HepG2 (cell line): ENCODE results near the gene TAS2R50. TPM values are rescaled to one million over a fixed set of nuclear protein-coding genes. Genes with fewer than 3 reads are reported as not detected.

Experiments
- ATAC-seq: fragments of 200-7000 bp; cut with Tn5 transposase; 3 replicates; pipeline ENCODE4 v1.9.1; 2020; ENCODE audit warnings: mild to moderate bottlenecking, moderate library complexity
- BruUV-seq: library from RNA; stranded (reverse); fragments of 400-500 nt; replicated peaks from 2 replicates; lab custom pipeline; 2021; lab: Mats Ljungman, UMichigan
- CTCF ChIA-PET: fragments of 300-600 bp; formaldehyde crosslinking; extraction: SDS; loops from one replicate; lab custom pipeline; 2021; ENCODE audit warnings: low total read pairs, inconsistent platforms, low intra/inter-chr PET ratio; lab: Yijun Ruan, JAX
- POLR2A ChIA-PET: fragments of 350-600 bp; sonication (Branson Sonifier 250); formaldehyde crosslinking; loops from one replicate; lab custom pipeline; 2020; ENCODE audit warnings: antibody characterized with exemption, inconsistent platforms; lab: Yijun Ruan, JAX
- DNase-seq: peaks from one replicate; pipeline ENCODE4 v3.0.0-alpha.2; 2015; ENCODE audit warnings: low spot score
- FAIRE-seq: peaks from 3 replicates; lab custom pipeline; 2011; peaks lifted over from hg19 to GRCh38; lab: Jason Lieb, UNC
- H2AFZ ChIP-seq: one replicate; pipeline ENCODE4 v1.6.1; 2011; ENCODE audit warnings: low read length, inconsistent platforms
- H3K27ac ChIP-seq: fragments of 300-600 bp; 3 replicates; pipeline ENCODE4 v1.8.0; 2011; ENCODE audit warnings: mixed run types, mild to moderate bottlenecking, mixed read lengths, low read length, inconsistent platforms; ENCODE audit not compliant: insufficient read depth; ENCODE audit errors: extremely low read length
- H3K27me3 ChIP-seq, 2 experiments: fragments of 200-600 bp in 1 of 2; 2 replicates in 1 of 2; 3 replicates in 1 of 2; pipeline versions ENCODE4 v1.6.0 to v1.8.0; 2011; ENCODE audit warnings: low read length in 2 of 2, mild to moderate bottlenecking in 2 of 2, moderate library complexity in 2 of 2, inconsistent platforms in 1 of 2; ENCODE audit not compliant: insufficient read depth in 2 of 2, control insufficient read depth in 1 of 2
- H3K36me3 ChIP-seq, 2 experiments: fragments of 200-600 bp in 1 of 2; replicated peaks in 1 of 2; 2 replicates in 1 of 2; 3 replicates in 1 of 2; pipeline versions ENCODE4 v1.5.1 to v1.8.0; 2011; ENCODE audit warnings: low read length in 2 of 2, inconsistent platforms in 1 of 2; ENCODE audit not compliant: insufficient read depth in 2 of 2, control insufficient read depth in 1 of 2
- H3K4me1 ChIP-seq: 2 replicates; pipeline ENCODE4 v1.5.1; 2012; ENCODE audit warnings: low read length, inconsistent platforms; ENCODE audit not compliant: insufficient read depth
- H3K4me2 ChIP-seq: 2 replicates; pipeline ENCODE4 v1.6.0; 2011; ENCODE audit warnings: low read depth, low read length, inconsistent platforms
- H3K4me3 ChIP-seq, 3 experiments: fragments of 200-600 bp in 1 of 3; sonication (generic), shearing (Covaris generic) in 1 of 3; replicated peaks in 1 of 3; 2 replicates each; pipeline ENCODE4 v1.5.1; 2011 to 2016; ENCODE audit warnings: low read length in 3 of 3, inconsistent platforms in 2 of 3, low read depth in 2 of 3, mild to moderate bottlenecking in 2 of 3, control low read depth in 1 of 3, mixed read lengths in 1 of 3; ENCODE audit not compliant: insufficient read depth in 1 of 3
- H3K79me2 ChIP-seq: one replicate; pipeline ENCODE4 v1.6.1; 2011; ENCODE audit warnings: low read length, inconsistent platforms; ENCODE audit not compliant: insufficient read depth
- H3K9ac ChIP-seq: 2 replicates; pipeline ENCODE4 v1.6.0; 2011; ENCODE audit warnings: mild to moderate bottlenecking, low read depth, low read length, inconsistent platforms; ENCODE audit not compliant: insufficient read depth
- H3K9me3 ChIP-seq: 2 replicates; pipeline ENCODE4 v1.5.1; 2012; ENCODE audit warnings: mild to moderate bottlenecking, low read length
- H4K20me1 ChIP-seq: 2 replicates; pipeline ENCODE4 v1.6.0; 2011; ENCODE audit warnings: inconsistent platforms, mild to moderate bottlenecking, low read length, moderate library complexity; ENCODE audit not compliant: insufficient read depth
- TAF1 ChIP-seq: sonication (generic); formaldehyde crosslinking; IDR thresholded peaks from 2 replicates; pipeline ENCODE4 v1.4.0; 2020; ENCODE audit warnings: missing genetic modification reagents
- TBP ChIP-seq: sonication (generic); formaldehyde crosslinking; IDR thresholded peaks from 2 replicates; pipeline ENCODE4 v1.5.0; 2020; ENCODE audit warnings: missing genetic modification reagents
- ZNF251 ChIP-seq: sonication (generic); formaldehyde crosslinking; IDR thresholded peaks from 2 replicates; pipeline ENCODE4 v1.9.0; 2021; ENCODE audit warnings: mild to moderate bottlenecking, missing genetic modification reagents
- ZSCAN20 ChIP-seq: sonication (generic); formaldehyde crosslinking; IDR thresholded peaks from 2 replicates; pipeline ENCODE4 v1.4.0; 2020; ENCODE audit warnings: missing genetic modification reagents, mild to moderate bottlenecking, borderline replicate concordance
- WGBS: methylation state at CpG from one replicate; pipeline ENCODE4 v1.1.6; 2017; ENCODE audit warnings: low lambda C conversion rate; 5-methylcytosine and 5-hydroxymethylcytosine counted together
- in situ Hi-C: cut with HindIII; loops from 2 replicates; pipeline ENCODE4 v1.10.0; 2017; ENCODE audit warnings: low pct_unique_long_range_greater_than_20kb; ENCODE audit not compliant: extremely low pct_ligation_motif_present
- intact Hi-C: fragments of 100-400 bp; cut with micrococcal nuclease; formaldehyde crosslinking; loops from one replicate; pipeline ENCODE4 v1.10.0; 2022; ENCODE audit not compliant: unreplicated experiment
- polyA plus RNA-seq, 8 experiments: library from polyadenylated mRNA; depleted of rRNA in 3 of 8; stranded (reverse) in 7 of 8; unstranded in 1 of 8; fragments of >200 nt; fragmentation: Illumina TruSeq in 4 of 8; extraction: Trizol in 4 of 8; gene quantifications; 2 replicates each; pipeline versions ENCODE4 v1.2.1 to v1.2.3, GENCODE V29; 2011 to 2016; ENCODE audit warnings: low read depth in 4 of 8, missing spikeins in 1 of 8, mixed read lengths in 1 of 8; ENCODE audit not compliant: insufficient read depth in 1 of 8
- total RNA-seq, 5 experiments: library from RNA; depleted of rRNA; stranded (reverse); fragments of >200 nt; fragmentation: Illumina TruSeq; extraction: Trizol; gene quantifications; 2 replicates each; pipeline ENCODE4 v1.2.3, GENCODE V29; 2016; ENCODE audit warnings: low read depth in 1 of 5
- TF ChIP-seq, protein P1 (sequence below): sonication (generic); formaldehyde crosslinking; IDR thresholded peaks from 2 replicates; pipeline ENCODE4; 2020; ENCODE audit warnings: missing genetic modification reagents, mild to moderate bottlenecking, borderline replicate concordance
- TF ChIP-seq, protein P2 (sequence below): sonication (generic); formaldehyde crosslinking; IDR thresholded peaks from 2 replicates; pipeline ENCODE4 v1.4.0; 2020; ENCODE audit warnings: missing genetic modification reagents, borderline replicate concordance
- TF ChIP-seq, protein P3 (sequence below): sonication (generic); formaldehyde crosslinking; IDR thresholded peaks from 2 replicates; pipeline ENCODE4 v1.4.0; 2020; ENCODE audit warnings: missing genetic modification reagents, borderline replicate concordance

The TAS2R50 gene
- total and polyA plus RNA-seq, 2 of the 13 experiments (the other 11 are each of a cell fraction or from before 2014, with no cell fraction given): 0.17 to 2.2 TPM

DNA sequence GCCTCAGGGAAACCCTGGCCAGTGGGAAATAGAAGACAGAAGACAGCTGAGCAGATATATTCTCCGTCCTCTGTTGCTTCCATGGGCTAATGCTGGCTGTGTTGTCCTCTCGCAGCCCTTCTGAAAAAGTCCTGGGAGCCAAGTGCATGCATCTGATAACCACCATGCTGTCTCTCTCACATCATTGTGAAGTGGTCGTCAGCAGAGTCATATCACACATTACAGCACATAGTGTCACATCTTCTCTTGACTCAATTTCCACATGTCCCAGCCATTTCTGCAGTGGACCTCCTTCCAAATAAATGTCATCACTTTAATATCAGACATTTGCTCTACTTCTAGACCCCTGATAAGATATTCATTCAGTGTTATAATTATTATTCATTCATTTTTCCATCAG is 7.6 kb upstream of the TAS2R50 start:
- Histone ChIP-seq H3K9me3 (peaks cover 11% of the 10 kb centered on the region), H3K79me2 (no peaks in the 10 kb centered on the region), H4K20me1 (no peaks in the 10 kb centered on the region), H3K36me3 (peaks cover 1 to 4% of the 10 kb centered on the region in 2 experiments; a peak in 2 of 5 replicates), H3K4me2 (no peak overlapping the region), H3K9ac (no peak overlapping the region), H2AFZ (no peak overlapping the region), H3K27me3 (no peaks in the 10 kb centered on the region), H3K27ac (no peak overlapping the region), H3K4me3 (no peak overlapping the region), H3K4me1 (no peaks in the 10 kb centered on the region)
- ChIA-PET POLR2A (no interaction called here), CTCF (no interaction called here)
- intact Hi-C loops: no loop called here
- FAIRE-seq (no peak), DNase-seq (no peak), ATAC-seq (no peak)
- no peak for TF ChIP-seq TBP (CRISPR knock-in tag)
- TF ChIP-seq, protein P1, sequence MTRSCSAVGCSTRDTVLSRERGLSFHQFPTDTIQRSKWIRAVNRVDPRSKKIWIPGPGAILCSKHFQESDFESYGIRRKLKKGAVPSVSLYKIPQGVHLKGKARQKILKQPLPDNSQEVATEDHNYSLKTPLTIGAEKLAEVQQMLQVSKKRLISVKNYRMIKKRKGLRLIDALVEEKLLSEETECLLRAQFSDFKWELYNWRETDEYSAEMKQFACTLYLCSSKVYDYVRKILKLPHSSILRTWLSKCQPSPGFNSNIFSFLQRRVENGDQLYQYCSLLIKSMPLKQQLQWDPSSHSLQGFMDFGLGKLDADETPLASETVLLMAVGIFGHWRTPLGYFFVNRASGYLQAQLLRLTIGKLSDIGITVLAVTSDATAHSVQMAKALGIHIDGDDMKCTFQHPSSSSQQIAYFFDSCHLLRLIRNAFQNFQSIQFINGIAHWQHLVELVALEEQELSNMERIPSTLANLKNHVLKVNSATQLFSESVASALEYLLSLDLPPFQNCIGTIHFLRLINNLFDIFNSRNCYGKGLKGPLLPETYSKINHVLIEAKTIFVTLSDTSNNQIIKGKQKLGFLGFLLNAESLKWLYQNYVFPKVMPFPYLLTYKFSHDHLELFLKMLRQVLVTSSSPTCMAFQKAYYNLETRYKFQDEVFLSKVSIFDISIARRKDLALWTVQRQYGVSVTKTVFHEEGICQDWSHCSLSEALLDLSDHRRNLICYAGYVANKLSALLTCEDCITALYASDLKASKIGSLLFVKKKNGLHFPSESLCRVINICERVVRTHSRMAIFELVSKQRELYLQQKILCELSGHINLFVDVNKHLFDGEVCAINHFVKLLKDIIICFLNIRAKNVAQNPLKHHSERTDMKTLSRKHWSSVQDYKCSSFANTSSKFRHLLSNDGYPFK (CRISPR knock-in tag): no peak
- no peak for TF ChIP-seq ZNF251 (CRISPR knock-in tag)
- in situ Hi-C loops: no loop called here
- no TSS peak for BruUV-seq
- WGBS: 100% methylated on average over 3 of the region's 3 CpGs

DNA sequence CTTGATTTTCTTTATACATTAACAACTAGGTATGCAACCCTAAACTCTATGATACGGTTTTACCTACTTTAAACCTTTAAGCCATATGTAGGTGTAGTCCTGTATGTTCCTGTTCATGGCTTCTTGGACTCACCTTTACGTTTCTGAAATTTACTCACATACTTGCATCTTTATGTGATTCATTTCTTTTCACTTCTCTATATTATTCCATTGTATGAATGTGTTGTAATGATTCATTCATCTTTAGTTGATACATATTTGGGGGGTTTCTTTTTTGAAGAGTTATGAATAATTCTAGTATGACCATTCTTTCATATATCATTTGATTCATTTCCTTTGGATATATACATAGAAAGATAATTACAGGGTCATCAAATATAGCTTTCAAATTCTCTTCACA is 2.4 kb upstream of the TAS2R50 start:
- intact Hi-C loops (no loop called here), in situ Hi-C loops (no loop called here)
- no peak overlapping the region for H3K4me3 ChIP-seq
- no peak overlapping the region for H3K4me2 ChIP-seq
- H2AFZ ChIP-seq: no peak overlapping the region
- WGBS: 97% methylated on average over 2 of the region's 2 CpGs
- H3K9ac ChIP-seq: no peak overlapping the region
- H3K79me2 ChIP-seq: no peaks in the 10 kb centered on the region
- H3K4me1 ChIP-seq: no peaks in the 10 kb centered on the region
- no peak overlapping the region for H3K27ac ChIP-seq
- no TSS peak for BruUV-seq
- H4K20me1 ChIP-seq: no peaks in the 10 kb centered on the region
- CTCF ChIA-PET: no interaction called here
- H3K27me3 ChIP-seq: no peaks in the 10 kb centered on the region
- no peak for FAIRE-seq
- POLR2A ChIA-PET: no interaction called here
- H3K36me3 ChIP-seq: peaks cover 0 to 2% of the 10 kb centered on the region in 2 experiments; a peak in 1 of 5 replicates
- DNase-seq: no peak
- no peak for ATAC-seq
- H3K9me3 ChIP-seq: peaks cover 11% of the 10 kb centered on the region
- TF ChIP-seq, protein P2, sequence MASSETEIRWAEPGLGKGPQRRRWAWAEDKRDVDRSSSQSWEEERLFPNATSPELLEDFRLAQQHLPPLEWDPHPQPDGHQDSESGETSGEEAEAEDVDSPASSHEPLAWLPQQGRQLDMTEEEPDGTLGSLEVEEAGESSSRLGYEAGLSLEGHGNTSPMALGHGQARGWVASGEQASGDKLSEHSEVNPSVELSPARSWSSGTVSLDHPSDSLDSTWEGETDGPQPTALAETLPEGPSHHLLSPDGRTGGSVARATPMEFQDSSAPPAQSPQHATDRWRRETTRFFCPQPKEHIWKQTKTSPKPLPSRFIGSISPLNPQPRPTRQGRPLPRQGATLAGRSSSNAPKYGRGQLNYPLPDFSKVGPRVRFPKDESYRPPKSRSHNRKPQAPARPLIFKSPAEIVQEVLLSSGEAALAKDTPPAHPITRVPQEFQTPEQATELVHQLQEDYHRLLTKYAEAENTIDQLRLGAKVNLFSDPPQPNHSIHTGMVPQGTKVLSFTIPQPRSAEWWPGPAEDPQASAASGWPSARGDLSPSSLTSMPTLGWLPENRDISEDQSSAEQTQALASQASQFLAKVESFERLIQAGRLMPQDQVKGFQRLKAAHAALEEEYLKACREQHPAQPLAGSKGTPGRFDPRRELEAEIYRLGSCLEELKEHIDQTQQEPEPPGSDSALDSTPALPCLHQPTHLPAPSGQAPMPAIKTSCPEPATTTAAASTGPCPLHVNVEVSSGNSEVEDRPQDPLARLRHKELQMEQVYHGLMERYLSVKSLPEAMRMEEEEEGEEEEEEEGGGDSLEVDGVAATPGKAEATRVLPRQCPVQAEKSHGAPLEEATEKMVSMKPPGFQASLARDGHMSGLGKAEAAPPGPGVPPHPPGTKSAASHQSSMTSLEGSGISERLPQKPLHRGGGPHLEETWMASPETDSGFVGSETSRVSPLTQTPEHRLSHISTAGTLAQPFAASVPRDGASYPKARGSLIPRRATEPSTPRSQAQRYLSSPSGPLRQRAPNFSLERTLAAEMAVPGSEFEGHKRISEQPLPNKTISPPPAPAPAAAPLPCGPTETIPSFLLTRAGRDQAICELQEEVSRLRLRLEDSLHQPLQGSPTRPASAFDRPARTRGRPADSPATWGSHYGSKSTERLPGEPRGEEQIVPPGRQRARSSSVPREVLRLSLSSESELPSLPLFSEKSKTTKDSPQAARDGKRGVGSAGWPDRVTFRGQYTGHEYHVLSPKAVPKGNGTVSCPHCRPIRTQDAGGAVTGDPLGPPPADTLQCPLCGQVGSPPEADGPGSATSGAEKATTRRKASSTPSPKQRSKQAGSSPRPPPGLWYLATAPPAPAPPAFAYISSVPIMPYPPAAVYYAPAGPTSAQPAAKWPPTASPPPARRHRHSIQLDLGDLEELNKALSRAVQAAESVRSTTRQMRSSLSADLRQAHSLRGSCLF (CRISPR knock-in tag): no peak
- no peak for TF ChIP-seq ZSCAN20 (CRISPR knock-in tag)
- TF ChIP-seq TAF1 (CRISPR knock-in tag): no peak
- TF ChIP-seq, protein P3, sequence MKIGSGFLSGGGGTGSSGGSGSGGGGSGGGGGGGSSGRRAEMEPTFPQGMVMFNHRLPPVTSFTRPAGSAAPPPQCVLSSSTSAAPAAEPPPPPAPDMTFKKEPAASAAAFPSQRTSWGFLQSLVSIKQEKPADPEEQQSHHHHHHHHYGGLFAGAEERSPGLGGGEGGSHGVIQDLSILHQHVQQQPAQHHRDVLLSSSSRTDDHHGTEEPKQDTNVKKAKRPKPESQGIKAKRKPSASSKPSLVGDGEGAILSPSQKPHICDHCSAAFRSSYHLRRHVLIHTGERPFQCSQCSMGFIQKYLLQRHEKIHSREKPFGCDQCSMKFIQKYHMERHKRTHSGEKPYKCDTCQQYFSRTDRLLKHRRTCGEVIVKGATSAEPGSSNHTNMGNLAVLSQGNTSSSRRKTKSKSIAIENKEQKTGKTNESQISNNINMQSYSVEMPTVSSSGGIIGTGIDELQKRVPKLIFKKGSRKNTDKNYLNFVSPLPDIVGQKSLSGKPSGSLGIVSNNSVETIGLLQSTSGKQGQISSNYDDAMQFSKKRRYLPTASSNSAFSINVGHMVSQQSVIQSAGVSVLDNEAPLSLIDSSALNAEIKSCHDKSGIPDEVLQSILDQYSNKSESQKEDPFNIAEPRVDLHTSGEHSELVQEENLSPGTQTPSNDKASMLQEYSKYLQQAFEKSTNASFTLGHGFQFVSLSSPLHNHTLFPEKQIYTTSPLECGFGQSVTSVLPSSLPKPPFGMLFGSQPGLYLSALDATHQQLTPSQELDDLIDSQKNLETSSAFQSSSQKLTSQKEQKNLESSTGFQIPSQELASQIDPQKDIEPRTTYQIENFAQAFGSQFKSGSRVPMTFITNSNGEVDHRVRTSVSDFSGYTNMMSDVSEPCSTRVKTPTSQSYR (CRISPR knock-in tag): no peak
